ENCODE data around the gene SCIMP.

The SCIMP gene

DNA sequence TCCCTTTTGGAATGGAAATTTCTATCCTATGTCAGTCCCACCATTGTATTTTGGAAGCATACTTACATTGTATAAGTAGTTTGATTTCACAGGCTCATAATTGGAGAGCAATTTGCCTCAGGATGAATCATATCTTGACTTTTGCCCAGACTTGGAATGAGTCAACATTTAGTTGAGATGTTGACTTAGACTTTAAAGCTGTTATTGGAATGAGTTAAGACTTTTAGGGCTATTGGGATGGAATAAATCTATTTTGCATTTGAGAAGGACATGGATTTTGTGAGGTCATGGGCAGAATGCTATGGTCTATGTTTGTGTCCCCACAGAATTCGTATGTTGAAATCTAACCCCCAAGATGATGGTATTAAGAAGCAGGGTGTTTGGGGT, 30.8 kb downstream of the SCIMP start:
- DNase-seq (ENCODE audit: low read depth), result peak; percentile 67

DNA sequence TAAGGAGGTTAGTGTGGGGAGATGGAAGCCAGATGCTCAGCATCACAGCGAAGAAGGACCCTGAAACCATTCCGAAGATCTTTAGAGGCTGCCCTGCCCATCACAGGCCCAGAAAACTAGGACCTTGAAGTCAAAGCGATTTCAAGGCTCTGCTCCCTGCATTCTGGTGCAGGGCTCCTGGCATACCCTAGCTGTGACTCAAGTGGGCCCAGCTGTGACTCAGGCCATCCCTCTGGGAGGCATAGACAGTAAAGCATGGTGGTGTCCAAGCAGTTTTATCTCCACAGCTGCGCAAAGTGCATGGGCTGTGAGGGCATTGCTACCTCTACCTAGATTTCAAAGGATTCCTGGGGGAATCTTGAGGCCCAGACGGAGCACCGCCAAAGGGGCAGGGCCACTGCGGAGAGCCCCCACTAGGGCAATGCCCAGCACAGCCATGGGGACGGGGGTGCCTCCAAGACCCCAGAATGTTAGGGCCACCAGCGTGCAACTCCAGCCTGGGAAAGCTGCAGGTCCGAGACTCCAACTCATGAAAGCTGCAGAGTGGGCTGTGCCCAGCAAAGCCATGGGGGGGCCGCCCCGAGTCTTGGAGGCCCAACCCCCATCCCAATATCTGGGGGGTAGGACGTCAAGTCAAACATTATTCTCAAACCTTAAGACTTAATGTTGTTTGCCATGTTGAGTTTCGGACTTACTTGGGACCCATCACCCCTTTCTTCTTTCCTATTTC, 31.3 kb downstream of the SCIMP start:
- no peak for DNase-seq (ENCODE audit: low read depth)
- no peak overlapping the region for H3K4me3 ChIP-seq (ENCODE audit: low read depth, low read length)
- TF ChIP-seq, protein P1, sequence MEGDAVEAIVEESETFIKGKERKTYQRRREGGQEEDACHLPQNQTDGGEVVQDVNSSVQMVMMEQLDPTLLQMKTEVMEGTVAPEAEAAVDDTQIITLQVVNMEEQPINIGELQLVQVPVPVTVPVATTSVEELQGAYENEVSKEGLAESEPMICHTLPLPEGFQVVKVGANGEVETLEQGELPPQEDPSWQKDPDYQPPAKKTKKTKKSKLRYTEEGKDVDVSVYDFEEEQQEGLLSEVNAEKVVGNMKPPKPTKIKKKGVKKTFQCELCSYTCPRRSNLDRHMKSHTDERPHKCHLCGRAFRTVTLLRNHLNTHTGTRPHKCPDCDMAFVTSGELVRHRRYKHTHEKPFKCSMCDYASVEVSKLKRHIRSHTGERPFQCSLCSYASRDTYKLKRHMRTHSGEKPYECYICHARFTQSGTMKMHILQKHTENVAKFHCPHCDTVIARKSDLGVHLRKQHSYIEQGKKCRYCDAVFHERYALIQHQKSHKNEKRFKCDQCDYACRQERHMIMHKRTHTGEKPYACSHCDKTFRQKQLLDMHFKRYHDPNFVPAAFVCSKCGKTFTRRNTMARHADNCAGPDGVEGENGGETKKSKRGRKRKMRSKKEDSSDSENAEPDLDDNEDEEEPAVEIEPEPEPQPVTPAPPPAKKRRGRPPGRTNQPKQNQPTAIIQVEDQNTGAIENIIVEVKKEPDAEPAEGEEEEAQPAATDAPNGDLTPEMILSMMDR (conservative IDR thresholded peaks at IDR 0.05; ENCODE audit: low read depth, low read length), result no peak

More for the DNA sequence above, 30.8 kb downstream of the SCIMP start:
- TF ChIP-seq, protein P1 (conservative IDR thresholded peaks at IDR 0.05; ENCODE audit: low read depth, low read length), result no peak
- H3K4me3 ChIP-seq (ENCODE audit: low read depth, low read length), result no peak overlapping the region

DNA sequence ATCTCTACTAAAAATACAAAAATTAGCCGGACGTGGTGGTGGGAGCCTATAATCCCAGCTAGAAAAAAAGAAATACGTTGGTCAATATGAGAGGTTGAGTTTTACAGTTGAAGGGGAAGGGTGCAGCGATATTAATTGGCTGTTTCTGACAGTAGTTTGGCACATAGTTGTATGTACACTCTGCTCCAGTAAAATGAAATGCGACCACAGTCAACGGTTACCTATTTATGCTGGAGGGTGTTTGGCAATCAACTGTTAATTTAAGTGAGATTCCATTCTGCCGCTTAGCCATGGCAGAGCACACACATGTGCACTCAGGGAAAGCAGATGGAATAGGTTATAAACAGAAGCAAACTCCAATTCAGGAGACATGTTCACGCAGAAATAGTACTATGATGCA, 33.6 kb downstream of the SCIMP start:
- TF ChIP-seq, protein P1 (conservative IDR thresholded peaks at IDR 0.05; ENCODE audit: low read depth, low read length), result no peak
- H3K4me3 ChIP-seq (ENCODE audit: low read depth, low read length), result no peak overlapping the region
- DNase-seq (ENCODE audit: low read depth), result no peak

DNA sequence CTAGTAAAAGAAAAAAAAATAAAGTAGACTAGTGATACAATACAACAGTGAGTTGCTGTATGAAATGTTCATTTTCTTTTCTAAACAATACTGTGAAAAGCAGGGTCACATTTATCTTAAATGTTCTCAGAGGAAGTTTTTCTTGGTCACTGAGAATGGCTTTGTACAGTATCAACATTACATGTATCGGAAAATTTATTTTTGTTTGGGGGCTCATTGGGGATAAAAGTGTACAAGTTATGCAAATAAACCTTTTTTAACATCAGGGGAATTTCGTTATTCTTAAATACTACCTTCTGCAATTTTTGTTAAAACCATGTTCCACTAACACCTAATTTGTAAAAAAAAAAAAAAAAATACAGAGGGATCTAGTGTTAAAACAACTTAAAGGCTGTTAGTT, 34.3 kb downstream of the SCIMP start:
- no peak overlapping the region for H3K4me3 ChIP-seq (ENCODE audit: low read depth, low read length)
- DNase-seq (ENCODE audit: low read depth), result no peak
- TF ChIP-seq, protein P1 (conservative IDR thresholded peaks at IDR 0.05; ENCODE audit: low read depth, low read length), result no peak

DNA sequence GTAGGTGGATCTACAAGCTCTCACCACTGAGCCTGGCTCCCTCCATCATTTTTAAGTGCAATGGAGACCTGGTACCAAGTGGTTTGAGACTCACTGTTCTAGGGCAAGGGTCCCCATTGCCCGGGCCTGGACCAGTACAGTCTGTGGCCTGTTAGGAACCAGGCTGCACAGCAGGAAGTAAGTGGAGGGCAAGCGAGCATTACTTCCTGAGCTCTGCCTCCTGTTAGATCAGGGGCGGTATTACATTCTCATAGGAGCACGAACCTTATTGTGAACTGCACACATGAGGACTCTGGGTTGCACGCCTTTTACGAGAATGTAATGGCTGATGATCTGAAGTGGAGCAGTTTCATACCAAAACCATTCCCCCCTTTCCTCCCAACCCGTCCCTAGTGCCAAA, 36.2 kb downstream of the SCIMP start:
- TF ChIP-seq, protein P1 (conservative IDR thresholded peaks at IDR 0.05; ENCODE audit: low read depth, low read length), result no peak
- H3K4me3 ChIP-seq (ENCODE audit: low read depth, low read length), result no peak overlapping the region
- no peak for DNase-seq (ENCODE audit: low read depth)

DNA sequence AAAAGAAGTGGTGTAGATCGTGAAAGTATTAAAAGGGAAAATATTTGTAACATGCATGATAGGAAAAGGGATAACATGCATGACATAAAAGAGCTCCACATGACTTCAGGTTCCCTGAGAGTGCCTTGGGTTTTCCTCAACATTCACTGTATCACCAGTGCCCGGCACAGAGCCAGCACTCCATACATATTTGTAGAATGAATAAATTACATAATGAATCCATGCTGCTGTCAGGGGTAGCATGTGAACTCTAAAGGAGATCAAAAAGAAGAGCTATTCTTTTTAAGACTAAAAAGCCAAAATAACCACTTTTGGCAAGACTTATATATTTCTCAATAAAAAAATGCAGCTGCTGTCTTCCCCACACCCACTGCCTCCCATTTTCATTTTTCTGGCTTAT, 40.3 kb downstream of the SCIMP start:
- TF ChIP-seq, protein P1 (conservative IDR thresholded peaks at IDR 0.05; ENCODE audit: low read depth, low read length), result no peak
- DNase-seq (ENCODE audit: low read depth), result no peak
- H3K4me3 ChIP-seq (ENCODE audit: low read depth, low read length), result no peak overlapping the region
